SJSA1 (cell line): ENCODE data around the gene PRAMEF15. TPM values are rescaled to one million over a fixed set of nuclear protein-coding genes. Genes with fewer than 3 reads are reported as not detected.
"Not testable (repeated sequence)": the region's sequence is repeated elsewhere in the genome, so short reads cannot be mapped to it uniquely, and the experiment has no call there.

ENCODE experiments used
- DNase-seq, 2 experiments: peaks; one replicate each; pipeline ENCODE4 v3.0.0-alpha.2; 2015 to 2020; ENCODE audit warnings: low spot score in 2 of 2, low read depth in 1 of 2
- H3K27ac ChIP-seq: fragments of 250-450 bp; sonication (Bioruptor Pico); 2 replicates; pipeline ENCODE4 v1.5.1; 2020; ENCODE audit warnings: mild to moderate bottlenecking, moderate library complexity
- H3K27me3 ChIP-seq: fragments of 250-450 bp; sonication (Bioruptor Pico); replicated peaks from 2 replicates; pipeline ENCODE4 v1.5.1; 2020; ENCODE audit warnings: mild to moderate bottlenecking, moderate library complexity
- H3K36me3 ChIP-seq: fragments of 250-450 bp; sonication (Bioruptor Pico); 2 replicates; pipeline ENCODE4 v1.5.1; 2020; ENCODE audit warnings: mild to moderate bottlenecking
- H3K4me1 ChIP-seq: fragments of 250-450 bp; sonication (Bioruptor Pico); replicated peaks from 2 replicates; pipeline ENCODE4 v1.6.1; 2021; ENCODE audit warnings: mild to moderate bottlenecking
- H3K4me3 ChIP-seq: fragments of 250-450 bp; sonication (Bioruptor Pico); 2 replicates; pipeline ENCODE4 v1.5.1; 2020; ENCODE audit warnings: mild to moderate bottlenecking
- H3K9me3 ChIP-seq: fragments of 250-450 bp; sonication (Bioruptor Pico); replicated peaks from 2 replicates; pipeline ENCODE4 v1.5.1; 2020; ENCODE audit warnings: mild to moderate bottlenecking
- total RNA-seq: library from RNA; depleted of rRNA; stranded (reverse); fragments of >200 nt; shearing (Covaris generic); gene quantifications from 2 replicates; pipeline ENCODE4 v1.2.3, GENCODE V29; 2014; rRNA removed

Gene PRAMEF15
- total RNA-seq: not detected in 2 replicates

DNA sequence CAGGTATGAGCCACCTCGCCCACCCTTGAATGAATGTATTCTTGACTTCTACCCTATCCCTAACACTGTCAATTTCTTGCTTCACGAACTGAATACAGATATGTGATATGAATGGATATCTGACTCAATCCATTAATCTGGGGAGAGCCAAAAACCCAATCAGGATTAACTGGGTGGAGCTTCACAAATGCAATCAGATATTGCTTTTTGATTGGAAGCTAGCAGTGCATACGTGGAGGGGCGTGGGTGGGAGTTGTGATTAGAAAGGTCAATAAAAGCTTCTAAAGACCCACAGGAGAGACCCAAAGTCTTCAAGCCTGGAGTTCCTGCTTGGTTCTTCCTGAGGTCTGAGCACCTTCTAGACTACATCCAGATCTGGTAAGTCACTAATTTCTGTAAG, at the start of gene PRAMEF15:
PRAMEF15 (plus strand) TSS at position 301 of the 400 bp plus-strand sequence. CDS start 2,827 bp downstream, outside the sequence.
- H3K36me3 ChIP-seq, H3K27me3 ChIP-seq, DNase-seq, H3K4me1 ChIP-seq, H3K27ac ChIP-seq, H3K4me3 ChIP-seq, H3K9me3 ChIP-seq: not testable (repeated sequence)

DNA sequence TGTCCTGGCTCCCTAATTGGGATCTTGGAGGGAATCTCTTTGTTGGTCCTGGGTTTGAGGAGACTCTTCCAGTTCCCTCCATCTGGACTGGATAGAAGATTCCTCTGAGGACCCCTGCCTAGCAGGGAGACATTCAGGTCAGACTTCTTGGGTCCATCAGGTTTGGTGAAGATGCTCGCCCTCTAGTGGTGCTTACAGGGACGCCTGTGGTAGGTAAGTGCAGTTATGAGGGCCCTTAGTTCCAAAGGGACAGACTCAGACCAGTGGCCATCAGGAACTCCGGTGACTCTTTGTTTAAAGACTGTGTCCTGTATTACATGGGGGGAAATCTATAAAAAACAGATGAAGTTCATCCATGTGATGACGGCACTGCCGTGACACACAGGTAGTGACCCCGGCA, 38.4 kb upstream of the PRAMEF15 start:
- H3K4me3 ChIP-seq, H3K4me1 ChIP-seq, H3K36me3 ChIP-seq, H3K27ac ChIP-seq, H3K9me3 ChIP-seq, H3K27me3 ChIP-seq: not testable (repeated sequence)
- DNase-seq: peak in 1 of 2 experiments; percentile 0

DNA sequence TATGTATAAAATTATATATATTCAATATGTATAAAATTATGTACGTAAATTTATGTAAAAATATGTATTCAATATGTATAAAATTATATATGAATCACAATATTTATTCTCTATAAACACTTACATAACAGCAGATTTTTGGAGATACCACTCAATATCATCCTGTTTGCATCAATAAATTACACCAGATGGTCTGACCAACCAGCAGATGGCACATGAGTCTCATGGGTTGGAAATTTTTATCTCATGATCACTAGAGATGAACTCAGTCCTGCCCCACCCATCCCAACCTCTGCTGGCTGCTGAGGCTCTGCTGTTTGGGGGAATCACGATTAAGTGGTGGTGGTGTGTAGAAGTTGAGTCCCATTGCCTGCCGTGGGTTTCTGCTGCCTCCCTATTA, 35.8 kb upstream of the PRAMEF15 start:
- H3K4me3 ChIP-seq: not testable (repeated sequence)

DNA sequence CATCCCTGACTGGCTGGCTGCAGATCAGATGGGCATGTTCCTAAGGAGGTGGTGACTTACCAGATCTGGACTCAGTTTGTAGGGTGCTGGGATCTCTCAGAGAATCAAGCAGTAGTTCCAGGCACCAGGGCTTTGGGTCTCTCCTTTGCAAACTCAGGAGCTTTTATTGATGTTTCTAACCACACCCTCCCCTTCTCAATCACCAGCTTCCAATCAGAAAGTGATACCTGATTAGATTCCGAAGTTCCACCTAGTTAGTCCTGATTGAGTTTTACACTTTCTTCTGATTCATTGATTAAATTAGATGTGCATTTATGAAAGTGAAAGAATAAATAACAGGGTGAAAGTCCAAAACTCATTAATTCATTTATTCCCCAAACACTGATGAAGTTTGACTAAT, 30.3 kb upstream of the PRAMEF15 start, which contains the start of gene PRAMEF8:
PRAMEF8 (minus strand) TSS at position 101 of the 400 bp plus-strand sequence. CDS start 1,046 bp downstream, outside the sequence.
- DNase-seq, H3K36me3 ChIP-seq, H3K9me3 ChIP-seq, H3K27me3 ChIP-seq, H3K4me1 ChIP-seq, H3K27ac ChIP-seq, H3K4me3 ChIP-seq: not testable (repeated sequence)

More for the DNA sequence above, 35.8 kb upstream of the PRAMEF15 start:
- not testable (repeated sequence) for H3K36me3 ChIP-seq, H3K27ac ChIP-seq, H3K27me3 ChIP-seq, H3K9me3 ChIP-seq, DNase-seq, H3K4me1 ChIP-seq

DNA sequence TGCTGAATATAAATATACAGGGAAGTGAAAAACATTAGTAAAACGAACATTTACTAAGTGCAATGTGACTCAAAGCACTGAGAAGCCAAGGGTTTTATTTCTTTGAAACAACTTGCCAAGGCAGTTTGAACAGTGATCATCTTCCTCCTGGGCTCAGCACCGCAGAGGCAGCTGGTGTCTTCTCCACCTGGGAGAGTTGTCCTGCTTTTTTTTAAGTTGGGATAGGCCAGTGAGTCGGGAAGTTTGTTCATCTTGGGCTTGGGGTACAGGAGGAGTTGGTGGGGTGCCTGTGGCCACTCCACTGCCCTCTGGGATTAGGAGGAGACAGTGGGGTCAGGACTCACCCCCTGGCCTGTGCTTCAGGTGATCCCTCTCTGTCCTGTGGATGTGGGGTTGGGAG, 26.4 kb upstream of the PRAMEF15 start:
- not testable (repeated sequence) for H3K36me3 ChIP-seq, H3K4me3 ChIP-seq, DNase-seq, H3K27me3 ChIP-seq, H3K4me1 ChIP-seq, H3K27ac ChIP-seq, H3K9me3 ChIP-seq

DNA sequence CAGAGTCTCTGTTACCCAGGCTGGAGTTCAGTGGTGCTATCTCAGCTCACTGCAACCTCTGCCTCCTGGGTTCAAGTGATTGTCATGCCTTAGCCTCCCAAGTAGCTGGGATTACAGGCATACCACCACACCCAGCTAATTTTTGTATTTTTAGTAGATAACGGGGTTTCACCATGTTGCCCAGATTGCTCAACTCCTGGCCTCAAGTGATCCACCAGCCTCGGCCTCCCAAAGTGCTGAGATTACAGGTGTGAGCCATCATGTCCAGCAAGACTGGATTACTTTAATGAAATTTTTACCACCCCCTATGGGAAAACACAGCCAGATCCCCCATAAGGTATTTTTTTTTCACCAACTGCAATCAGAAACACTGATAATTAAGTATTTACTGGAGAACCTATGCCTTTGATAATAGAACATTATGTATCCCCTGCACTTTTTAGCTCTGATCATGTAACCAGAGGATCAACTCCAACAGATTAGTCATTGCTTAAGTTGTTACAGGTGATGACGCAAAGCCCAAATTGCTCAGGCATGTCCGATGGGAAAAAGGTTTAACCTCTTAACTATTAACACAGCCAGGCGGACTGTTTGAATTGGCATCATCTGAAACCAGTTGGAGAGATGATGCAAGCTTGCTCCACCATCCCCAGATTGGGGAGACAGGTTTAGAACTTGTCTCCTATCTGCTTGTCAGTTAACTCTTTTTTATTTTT, 18.0 kb upstream of the PRAMEF15 start:
- not testable (repeated sequence) for DNase-seq, H3K9me3 ChIP-seq, H3K27ac ChIP-seq, H3K4me1 ChIP-seq, H3K36me3 ChIP-seq, H3K27me3 ChIP-seq, H3K4me3 ChIP-seq

DNA sequence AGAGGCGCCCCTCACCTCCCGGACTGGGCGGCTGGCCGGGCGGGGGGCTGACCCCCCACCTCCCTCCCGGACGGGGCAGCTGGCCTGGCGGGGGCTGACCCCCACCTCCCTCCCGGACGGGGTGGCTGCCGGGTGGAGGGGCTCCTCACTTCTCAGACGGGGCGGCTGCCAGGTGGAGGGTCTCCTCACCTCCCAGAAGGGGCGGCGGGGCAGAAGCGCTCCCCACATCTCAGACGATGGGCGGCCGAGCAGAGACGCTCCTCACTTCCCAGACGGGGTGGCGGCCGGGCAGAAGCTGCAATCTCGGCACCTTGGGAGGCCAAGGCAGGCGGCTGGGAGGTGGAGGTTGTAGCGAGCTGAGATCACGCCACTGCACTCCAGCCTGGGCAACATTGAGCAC, 16.7 kb upstream of the PRAMEF15 start:
- H3K9me3 ChIP-seq: not testable (repeated sequence)

DNA sequence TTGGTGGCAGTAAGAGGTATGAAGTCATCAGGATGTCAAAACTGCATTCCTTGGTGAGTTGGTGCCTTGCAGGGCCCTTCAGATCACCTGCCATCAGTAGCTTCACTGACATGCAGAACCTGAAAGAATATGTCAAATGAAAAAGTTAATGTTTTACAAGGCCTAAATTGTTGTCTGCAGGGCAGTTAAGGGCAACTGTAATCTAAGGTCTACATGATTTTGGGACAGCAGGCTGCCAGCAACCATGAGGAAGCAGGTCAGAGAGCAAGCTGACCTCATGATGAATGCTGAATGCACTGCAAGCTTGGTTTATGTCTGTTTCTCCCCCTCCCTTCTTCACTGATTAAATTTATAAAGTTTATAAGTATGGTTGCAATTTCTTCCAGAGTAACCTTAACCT, 13.2 kb upstream of the PRAMEF15 start:
- not testable (repeated sequence) for H3K4me1 ChIP-seq, H3K36me3 ChIP-seq, H3K27me3 ChIP-seq, H3K4me3 ChIP-seq, H3K9me3 ChIP-seq, H3K27ac ChIP-seq, DNase-seq

More for the DNA sequence above, 16.7 kb upstream of the PRAMEF15 start:
- H3K4me1 ChIP-seq, H3K27me3 ChIP-seq, DNase-seq, H3K27ac ChIP-seq, H3K4me3 ChIP-seq, H3K36me3 ChIP-seq: not testable (repeated sequence)

DNA sequence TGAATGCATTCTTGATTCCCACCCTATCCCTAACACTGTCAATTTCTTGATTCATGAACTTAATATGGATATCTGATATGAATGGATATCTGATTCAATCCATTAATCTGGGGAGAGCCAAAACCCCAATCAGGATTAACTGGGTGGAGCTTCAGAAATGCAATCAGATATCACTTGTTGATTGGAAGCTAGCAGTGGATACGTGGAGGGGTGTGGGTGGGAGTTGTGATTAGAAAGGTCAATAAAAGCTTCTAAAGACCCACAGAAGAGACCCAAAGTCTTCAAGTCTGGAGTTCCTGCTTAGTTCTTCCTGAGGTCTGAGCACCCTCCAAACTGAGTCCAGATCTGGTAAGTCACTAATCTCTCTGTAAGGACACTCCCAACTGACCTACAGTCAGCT, 12.1 kb upstream of the PRAMEF15 start, which contains the start of gene PRAMEF33:
PRAMEF33 (plus strand) TSS at position 301 of the 400 bp plus-strand sequence. CDS start 2,416 bp downstream, outside the sequence.
- not testable (repeated sequence) for H3K27ac ChIP-seq, H3K36me3 ChIP-seq, H3K27me3 ChIP-seq, H3K4me3 ChIP-seq, H3K9me3 ChIP-seq, DNase-seq, H3K4me1 ChIP-seq

DNA sequence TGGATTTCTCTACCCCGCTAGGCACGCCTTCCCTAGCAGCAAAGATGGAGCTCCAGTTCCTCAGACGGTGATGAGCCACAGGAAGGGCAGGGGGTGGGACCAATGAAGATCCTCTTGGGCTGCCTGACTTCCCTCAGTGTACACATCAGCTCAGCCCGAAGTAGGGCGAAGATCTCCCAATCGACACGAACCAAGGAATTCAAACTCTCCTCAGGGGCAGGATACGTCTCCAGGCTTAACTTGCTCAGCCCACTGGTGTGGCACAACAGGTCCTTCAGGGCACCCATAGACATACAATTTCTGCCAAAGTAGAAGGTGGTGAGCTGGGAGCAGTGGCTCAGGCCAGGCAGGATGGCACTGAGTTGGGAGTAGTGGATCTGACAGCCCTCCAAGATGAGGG, 27.1 kb downstream of the PRAMEF15 start:
- H3K27ac ChIP-seq, H3K4me3 ChIP-seq, H3K36me3 ChIP-seq, DNase-seq, H3K27me3 ChIP-seq, H3K9me3 ChIP-seq, H3K4me1 ChIP-seq: not testable (repeated sequence)

DNA sequence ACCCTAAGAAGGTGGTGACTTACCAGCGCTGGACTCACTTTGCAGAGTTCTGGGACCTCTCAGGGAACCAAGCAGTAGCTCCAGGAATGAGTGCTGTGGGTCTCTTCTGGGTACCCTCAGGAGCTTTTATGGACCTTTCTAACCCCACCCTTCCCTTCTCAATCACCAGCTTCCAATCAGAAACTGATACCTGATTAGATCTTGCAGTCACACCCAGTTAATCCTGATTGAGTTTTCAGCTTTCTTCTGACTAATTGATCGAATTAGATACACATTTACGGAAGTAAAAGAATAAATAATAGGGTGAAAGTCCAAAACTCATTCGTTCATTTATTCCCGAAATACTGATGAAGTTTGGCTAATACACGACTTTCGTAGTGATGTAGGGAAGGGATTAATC, 31.7 kb downstream of the PRAMEF15 start, which contains the start of gene PRAMEF14:
PRAMEF14 (minus strand) TSS at position 101 of the 400 bp plus-strand sequence. CDS start 1,820 bp downstream, outside the sequence.
- not testable (repeated sequence) for H3K9me3 ChIP-seq, H3K27ac ChIP-seq, DNase-seq, H3K4me3 ChIP-seq, H3K36me3 ChIP-seq, H3K27me3 ChIP-seq, H3K4me1 ChIP-seq

DNA sequence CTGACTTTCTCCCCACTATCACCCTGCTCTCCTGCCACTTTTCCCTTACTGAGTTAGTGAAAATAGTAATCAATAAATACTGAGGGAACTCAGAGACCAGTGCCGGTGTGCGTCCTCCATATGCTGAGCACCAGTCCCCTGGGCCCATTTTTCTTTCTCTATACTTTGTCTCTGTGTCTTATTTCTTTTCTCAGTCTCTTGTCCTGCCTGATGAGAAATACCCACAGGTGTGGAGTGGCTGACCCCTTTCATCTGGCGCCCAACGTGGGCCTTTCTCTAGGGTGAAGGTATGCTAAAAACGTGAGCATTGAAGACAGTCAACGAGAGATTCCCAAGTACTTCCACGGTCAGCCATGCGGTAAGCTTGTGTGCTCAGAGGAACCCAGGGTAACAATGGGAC, 38.1 kb downstream of the PRAMEF15 start:
- not testable (repeated sequence) for H3K4me1 ChIP-seq, H3K9me3 ChIP-seq, H3K27ac ChIP-seq, H3K27me3 ChIP-seq, H3K36me3 ChIP-seq, H3K4me3 ChIP-seq, DNase-seq

DNA sequence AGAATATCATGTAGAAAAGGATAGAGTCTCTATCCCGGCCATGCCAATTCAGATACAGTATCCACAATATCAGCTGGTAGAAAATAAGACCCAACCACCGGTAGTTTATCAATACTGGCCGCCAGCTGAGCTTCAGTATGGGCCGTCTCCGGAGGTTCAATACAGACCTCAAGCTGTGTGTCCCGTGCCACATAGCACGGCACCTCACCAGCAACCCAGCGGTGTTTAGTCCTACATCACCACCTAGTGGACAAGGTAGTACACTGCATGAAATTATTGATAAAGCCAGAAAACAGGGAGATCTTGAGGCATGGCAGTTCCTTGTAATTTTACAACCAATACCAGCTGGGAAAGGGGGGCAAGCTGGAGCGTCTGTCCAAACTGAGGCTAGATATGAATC, 39.1 kb downstream of the PRAMEF15 start:
- not testable (repeated sequence) for H3K4me3 ChIP-seq, DNase-seq, H3K27ac ChIP-seq, H3K36me3 ChIP-seq, H3K27me3 ChIP-seq, H3K9me3 ChIP-seq, H3K4me1 ChIP-seq

DNA sequence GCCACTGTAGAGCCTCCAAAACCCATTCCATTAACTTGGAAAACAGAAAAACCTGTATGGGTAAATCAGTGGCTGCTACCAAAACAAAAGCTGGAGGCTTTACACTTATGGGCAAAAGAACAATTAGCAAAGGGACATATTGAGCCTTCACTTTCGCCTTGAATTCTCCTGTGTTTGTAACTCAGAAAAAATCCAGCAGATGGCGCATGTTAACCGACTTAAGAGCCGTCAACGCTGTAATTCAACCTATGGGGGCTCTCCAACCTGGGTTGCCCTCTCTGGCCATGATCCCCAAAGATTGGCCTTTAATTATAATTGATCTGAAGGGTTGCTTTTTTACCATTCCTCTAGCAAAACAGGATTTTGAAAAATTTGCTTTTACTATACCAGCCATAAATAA, 41.4 kb downstream of the PRAMEF15 start:
- H3K27me3 ChIP-seq, H3K9me3 ChIP-seq, H3K27ac ChIP-seq, H3K36me3 ChIP-seq, H3K4me3 ChIP-seq, H3K4me1 ChIP-seq: not testable (repeated sequence)
- DNase-seq: peak in 1 of 2 experiments; percentile 21

DNA sequence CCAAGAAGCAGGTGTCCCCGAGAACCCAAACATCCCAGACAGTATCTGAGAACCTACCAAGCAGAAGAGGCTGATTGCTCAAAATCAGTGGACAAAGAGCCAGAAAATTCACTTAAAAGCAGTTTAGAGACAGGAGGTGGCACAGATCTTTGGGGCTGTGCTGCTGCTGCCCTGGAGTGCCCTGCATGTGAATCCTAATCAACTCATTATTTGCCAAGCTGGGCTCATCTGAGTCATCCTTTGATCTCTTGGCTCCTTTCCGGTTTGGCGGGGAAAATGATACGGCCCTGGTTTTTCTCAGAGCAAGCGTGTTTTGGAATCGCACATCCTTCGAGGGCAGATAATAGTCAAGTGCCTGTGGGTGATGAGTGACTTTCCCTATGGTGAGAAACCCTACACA, 47.0 kb downstream of the PRAMEF15 start:
- DNase-seq, H3K9me3 ChIP-seq, H3K27ac ChIP-seq, H3K4me3 ChIP-seq, H3K4me1 ChIP-seq, H3K36me3 ChIP-seq, H3K27me3 ChIP-seq: not testable (repeated sequence)
